HG03064 (cell line): ENCODE data around the gene PET117.
"Not testable (repeated sequence)": the region's sequence is repeated elsewhere in the genome, so short reads cannot be mapped to it uniquely, and the experiment has no call there.

Experiments
- ATAC-seq: cut with Tn5 transposase; IDR thresholded peaks from one replicate; pipeline ENCODE4 v1.9.1; 2021; ENCODE audit warnings: low read depth; ENCODE audit not compliant: unreplicated experiment

Gene PET117, protein sequence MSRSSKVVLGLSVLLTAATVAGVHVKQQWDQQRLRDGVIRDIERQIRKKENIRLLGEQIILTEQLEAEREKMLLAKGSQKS

DNA sequence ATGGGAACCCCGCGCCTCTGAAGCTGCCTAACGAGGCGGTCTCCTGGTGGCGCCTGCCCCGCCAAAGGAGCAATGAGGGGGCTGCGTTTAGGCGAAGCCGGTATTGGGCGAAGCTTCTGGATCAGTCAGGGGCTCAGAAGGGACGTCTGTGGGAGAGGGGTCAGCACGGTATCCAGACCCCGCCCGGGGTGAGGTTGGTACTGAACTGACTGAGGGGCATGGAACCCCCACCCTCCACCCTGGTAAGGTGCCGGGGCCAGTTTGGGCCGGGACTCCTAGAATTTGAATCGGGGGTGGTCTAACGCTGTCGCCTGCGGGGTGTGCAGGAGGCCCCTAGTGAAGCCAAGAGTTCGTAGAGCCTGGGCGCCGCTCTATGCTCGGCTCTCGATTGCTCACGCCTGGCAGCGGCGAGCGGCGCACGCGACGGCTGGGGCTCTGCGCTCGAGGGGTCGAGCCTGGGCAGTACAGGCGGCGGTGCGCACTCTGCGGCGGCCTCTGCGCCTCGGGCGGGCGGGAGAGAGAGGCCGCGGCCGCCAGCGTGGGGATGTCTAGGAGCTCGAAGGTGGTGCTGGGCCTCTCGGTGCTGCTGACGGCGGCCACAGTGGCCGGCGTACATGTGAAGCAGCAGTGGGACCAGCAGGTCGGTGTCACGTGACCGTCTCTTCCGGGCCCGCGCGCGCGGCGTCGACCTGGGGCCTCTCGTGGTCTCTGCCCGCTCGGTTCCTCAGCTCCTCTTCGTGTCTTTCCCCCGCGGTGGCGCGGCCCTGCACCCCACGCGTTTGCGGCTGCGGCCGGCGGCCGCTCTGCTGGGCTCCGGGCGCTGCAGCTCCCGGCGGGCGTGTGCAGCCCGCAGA, at the start of gene PET117, which contains the start of gene KAT14:
Gene PET117 (plus strand): TSS at position 452 of the 854 bp plus-strand sequence. CDS start 93 bp downstream, at position 545.
Gene KAT14 (plus strand): TSS at position 452 of the 854 bp plus-strand sequence. CDS start 4,798 bp downstream, outside the sequence.
- peak; percentile 85 for ATAC-seq

DNA sequence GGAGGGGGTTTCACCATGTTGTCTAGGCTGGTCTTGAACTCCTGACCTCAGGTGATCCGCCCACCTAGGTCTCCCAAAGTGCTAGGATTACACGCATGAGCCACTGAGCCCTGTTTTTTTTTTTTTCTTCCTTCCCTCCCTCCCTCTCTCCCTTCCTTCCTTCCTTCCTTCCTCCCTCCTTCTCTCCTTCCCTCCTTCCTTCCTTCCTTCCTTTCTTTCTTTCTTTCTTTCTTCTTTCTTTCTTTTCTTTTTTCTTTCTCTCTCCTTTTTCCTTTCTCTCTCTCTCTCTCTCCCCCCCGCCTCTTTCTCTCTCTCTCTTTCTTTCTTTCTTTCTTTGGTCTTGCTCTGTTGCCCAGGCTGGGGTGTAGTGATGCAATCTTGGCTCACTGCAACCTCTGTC, 49.4 kb upstream of the PET117 start:
- not testable (repeated sequence) for ATAC-seq

DNA sequence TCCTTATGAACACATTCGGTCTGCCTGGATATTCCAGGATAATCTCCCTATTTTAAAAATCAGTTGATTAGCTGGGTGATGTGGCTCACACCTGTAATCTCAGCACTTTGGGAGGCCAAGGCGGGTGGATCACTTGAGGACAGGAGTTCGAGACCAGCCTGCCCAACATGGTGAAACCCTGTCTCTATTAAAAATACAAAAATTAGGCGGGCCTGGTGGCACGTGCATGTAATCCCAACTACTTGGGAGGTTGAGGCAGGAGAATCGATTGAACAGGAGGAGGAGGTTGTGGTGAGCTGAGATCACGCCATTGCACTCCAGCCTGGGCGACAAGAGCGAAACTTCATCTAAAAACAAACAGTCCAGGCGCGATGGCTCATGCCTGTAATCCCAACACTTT, 48.8 kb upstream of the PET117 start:
- not testable (repeated sequence) for ATAC-seq

DNA sequence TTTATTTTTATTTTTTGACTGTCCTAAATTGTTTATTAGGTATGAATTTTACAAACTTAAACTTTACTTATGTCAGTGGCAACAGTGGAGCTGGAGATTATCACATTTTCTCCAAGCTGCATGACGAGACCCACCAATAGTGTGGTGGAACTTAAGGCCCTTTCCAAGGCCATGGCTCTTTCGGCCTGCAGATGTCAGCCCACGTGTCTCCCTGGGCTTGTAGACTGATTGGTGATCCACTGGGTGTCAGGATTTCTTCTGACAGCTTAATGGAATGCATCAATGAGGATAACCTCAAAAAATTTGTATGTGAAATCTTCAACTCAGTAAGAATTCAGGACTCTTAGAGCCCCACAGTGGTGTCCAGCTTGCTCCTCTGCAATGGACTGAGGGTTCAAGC, 47.6 kb upstream of the PET117 start:
- no peak for ATAC-seq

DNA sequence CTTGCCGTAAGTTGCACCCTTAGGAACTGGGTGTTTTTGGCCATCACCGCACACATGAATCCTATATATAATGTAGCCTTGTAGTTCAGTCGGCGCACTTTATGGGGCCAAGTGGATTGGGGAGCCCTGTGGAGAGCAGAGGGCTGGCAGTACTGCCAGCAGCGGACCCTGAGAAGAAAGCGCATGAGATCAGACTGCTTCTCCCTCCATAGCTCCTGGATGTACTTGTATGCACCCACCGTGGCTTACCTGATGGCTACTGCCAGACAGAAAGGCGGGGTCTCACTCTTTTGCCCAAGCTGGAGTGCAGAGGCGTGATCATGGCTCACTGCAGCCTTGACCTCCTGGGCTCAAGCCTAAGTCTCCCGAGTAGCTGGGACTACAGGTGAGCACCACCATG, 47.2 kb upstream of the PET117 start:
- ATAC-seq = no peak

DNA sequence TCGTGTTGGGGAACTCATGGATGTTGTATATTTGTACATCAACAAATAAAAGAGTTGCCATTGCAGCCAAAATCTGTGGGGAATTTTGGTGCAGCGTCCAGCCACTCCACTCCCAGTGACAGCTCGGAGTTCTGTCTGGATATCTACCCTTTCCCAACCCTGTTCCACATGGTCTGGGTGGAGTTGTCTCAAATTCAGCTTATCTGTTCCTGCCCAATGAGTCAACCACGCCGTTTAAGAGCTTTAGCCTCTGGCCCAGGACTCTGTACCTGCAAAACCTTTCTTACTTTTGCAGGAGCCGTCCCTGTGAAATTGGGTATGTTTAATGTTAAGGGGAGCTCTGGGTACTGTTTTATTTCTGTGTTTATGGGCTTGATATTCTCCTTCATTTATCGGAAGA, 46.0 kb upstream of the PET117 start:
- ATAC-seq = no peak

DNA sequence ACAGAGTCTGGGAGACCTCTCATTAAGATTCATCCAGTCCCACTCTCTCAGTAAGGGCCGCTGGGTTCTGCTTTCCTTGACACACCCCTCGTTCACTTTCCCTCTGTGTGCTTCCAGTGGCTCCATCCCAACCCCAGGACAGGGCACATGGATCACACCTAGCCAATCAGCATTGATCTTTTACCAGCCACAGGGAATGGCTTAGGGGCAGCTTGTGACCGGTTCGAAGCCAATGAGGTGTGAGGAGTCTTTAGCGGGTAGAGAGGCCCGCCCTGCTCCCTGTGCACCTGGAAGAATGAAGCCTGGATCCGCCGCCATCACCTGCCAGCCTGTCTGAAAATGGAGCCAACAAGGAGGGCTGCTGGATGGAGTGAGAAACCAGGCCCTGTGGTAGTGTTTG, 44.8 kb upstream of the PET117 start:
- no peak for ATAC-seq

DNA sequence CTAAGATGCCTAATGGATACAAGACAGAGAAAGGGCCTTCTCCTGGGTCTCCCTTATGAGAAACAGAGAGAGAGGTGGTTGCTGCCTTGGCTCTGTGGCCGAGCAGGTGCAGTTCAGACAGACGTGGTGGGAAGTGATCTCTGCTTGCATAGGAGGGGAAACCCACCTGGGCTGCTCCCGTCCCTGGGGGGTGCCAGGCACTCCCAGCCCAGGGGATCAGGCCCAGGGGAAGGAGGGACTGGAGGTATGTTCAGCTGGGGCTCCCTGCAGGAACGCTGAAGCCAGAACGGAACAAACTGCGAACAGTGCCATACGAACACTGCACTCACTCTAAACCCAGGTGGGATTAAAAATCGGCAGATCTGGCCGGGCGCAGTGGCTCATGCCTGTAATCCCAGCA, 44.3 kb upstream of the PET117 start:
- ATAC-seq = no peak

DNA sequence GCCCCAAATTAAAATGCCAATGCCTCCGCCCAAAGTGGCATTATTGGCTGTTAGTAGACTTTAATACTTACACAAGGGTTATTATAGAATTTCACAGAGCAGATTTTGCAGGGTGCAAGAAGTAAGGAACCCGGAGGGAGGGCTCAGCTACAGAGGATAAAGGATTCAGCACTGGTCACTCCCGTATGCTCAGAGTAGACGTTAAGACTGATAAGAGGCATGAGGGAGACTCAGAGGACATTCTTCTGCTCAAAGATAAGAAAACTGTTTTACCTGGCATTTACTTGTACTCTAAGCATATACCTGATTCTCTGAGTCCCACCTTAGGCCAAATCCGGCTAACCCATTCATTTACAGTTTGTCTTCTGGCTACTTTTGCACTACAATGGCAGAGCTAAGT, 43.5 kb upstream of the PET117 start:
- ATAC-seq = no peak

DNA sequence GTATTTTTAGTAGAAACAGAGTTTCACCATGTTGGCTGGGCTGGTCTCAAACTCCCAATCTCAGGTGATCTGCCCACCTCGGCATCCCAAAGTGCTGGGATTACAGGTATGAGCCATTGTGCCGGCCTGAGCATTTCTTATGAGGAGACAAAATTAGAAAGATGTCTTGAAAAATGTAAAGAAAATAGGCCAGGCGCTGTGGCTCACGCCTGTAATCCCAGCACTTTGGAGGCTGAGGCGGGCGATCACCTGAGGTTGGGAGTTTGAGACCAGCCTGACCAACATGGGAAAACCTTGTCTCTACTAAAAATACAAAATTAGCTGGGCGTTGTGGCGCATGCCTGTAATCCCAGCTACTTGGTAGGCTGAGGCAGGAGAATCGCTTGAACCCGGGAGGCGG, 37.1 kb upstream of the PET117 start:
- ATAC-seq = not testable (repeated sequence)

DNA sequence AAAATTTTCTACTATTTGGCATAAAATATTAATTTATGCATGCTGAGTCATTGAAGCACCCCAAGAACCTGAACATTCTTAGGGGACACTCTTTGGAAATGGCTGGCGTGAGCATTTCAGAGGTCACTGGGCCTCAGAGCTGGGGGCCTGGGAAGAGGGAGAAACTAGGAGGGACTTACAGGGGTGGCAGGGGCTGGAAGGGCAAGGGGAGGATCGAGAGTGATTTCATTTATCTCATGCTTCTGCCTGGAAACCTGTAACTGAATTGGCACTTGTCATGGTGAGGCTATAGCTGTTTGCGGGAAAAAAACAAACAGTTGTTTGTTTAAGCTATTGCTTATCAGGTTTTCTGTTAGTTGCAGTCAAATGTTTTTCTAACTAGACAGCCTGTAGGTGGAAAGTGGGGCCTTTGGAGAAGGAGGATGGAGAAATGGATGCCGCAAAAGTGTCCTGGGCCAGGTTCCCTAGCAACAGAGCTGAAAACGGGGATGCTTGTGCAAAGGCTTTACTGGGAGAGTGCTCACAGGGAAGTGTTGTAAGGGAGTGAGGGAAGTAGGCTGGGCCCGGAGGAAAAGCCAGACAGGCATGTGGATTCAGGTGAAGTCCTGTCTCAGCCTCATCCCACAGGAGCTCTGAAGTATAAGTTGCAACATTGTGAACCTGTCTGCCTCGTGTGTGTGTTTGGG, 36.4 kb upstream of the PET117 start:
- no peak for ATAC-seq

DNA sequence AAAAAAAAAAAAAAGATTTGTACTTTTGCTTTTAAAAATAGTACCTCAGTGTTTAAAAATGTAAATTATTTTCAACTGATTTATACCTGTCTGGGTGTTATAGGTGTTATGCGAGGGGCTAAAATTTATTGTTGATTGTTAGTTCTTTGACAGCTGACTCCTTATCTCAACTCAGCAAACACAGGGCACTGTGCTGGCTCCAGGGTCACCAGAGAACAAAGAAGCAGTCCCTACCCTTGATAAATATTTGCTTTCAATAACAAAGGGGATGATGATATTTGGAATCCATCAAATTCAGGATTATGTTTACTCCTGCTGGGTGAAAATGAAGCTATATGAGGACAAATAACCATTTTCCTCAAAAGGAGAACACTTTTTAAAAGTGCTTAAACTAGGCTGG, 34.2 kb upstream of the PET117 start:
- ATAC-seq = no peak

DNA sequence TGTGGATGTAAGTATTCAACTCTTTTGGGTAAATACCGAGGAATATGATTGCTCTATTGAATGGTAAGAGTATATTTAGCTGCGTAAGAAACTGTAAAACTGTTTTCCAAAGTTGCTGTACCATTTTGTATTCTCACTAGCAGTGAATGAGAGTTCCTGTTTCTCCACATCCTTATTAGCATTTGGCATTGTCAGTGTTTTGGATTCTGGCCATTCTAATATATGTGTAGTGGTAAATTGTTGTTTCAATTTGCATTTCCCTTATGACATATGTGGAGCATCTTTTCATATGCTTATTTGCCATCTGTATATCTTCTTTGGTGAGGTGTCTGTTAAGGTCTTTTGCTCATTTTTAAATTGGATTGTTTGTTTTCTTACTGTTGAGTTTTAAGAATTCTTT, 29.3 kb upstream of the PET117 start:
- ATAC-seq = no peak

DNA sequence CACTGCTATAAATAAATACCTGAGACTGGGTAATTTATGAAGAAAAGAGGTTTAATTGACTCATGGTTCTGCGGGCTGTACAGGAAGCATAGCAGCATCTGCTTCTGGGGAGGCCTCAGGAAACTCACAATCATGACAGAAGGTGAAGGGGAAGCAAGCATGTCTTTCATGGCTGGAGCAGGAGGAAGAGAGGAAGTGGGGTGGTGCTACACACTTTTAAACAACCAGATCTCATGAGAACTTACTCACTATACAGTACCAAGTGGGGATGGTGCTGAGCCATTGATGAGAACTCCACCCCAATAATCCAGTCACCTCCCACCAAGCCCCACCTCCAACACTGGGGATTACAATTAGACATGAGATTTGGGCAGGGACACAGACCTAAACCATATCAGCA, 9.1 kb upstream of the PET117 start:
- ATAC-seq = not testable (repeated sequence)

DNA sequence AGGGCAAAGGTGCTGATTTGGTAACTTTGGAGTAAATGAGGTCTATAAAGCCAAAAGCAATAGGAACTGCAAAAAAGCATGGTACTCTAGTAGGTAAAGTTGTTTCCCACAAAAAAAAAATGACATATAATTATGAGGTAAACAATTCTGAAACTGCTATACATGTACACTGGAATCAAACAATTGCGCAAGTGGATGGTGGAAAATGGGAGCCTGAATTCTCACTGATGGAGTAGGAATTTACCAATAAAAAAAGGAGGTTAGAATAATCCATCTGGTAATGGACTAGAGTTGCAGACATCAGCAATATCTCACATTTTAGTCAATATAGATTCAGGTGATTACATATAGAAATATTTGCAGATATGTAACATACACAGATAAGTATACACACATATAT, 5.0 kb upstream of the PET117 start:
- no peak for ATAC-seq

DNA sequence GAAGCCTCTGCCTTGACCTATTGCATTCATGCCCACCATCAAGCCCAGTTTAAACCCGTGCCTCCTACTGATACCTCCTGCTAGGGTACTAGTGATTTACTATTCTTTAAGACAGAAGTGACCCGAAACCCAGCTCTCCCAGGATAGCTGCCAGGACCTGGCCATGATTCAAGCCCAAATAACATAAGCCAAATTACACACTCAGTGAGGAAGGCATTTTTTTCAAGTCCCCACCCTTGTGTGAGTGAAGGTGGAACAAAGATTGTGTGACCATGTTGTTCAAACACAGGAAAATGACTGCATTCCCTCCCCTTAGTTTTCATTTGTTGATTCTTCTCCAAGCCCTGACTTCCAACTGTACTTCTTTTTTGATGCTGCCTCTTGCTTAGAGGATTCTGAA, 3.7 kb upstream of the PET117 start:
- ATAC-seq = no peak

DNA sequence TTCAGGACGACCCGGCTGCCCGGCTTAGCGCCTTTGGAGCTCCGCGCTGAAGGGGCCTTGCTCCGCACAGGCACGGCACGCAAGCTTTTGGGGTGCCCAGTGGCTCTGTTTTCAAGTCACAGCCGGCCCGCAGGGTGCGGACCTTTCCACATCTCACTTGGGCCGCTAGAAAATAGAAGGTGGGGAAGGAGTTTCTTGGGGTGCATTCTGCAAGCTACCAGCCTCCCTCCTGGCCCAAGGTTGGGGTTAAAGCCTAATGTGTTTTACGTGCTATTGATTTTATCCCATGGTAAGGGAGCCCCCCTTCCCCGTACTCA, 561 bp downstream of the PET117 start:
- ATAC-seq = peak; percentile 3

DNA sequence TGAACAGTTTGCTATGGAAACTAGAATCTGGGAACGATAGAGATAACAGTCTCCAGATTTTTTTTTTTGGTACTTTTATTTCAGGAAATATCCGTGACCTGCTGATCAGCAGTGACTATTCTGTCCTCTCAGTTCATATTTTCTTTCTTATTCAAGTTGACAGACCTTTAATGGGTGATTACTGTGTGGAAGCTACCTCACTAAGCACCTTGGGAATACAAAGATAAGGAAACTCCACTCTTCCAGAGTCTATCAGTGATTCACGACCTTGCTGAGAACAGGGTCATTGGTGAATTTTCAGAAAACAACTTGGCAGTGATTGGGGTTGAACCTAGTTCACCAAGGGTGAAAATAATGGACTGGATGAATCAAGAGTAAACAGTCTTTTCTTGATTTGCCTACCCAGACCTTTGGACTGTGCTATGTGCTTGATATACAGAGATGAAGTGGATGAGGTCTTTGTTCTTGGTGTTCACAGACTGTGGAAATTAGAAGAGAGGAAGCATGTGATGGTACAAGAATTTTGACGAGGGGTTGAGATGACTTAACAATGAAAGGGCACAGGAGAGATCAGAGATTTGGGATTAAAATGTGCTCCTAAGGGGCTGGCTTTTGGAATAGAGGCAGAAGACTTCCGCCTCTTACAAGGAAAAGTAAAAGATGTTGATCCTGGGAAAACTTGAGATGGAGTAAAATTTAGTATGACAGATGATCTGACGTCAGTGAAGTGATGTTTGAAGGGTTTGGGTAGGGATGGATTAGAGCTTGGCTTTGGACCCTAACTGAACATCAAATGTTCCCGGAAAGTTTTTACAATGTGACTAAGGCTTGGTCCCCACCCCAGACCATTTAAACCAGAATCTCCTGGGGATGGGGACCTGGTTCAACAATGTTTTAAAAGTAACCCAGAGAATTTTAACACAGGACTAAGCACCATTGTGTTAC, 1.2 kb downstream of the PET117 start:
- ATAC-seq = no peak

DNA sequence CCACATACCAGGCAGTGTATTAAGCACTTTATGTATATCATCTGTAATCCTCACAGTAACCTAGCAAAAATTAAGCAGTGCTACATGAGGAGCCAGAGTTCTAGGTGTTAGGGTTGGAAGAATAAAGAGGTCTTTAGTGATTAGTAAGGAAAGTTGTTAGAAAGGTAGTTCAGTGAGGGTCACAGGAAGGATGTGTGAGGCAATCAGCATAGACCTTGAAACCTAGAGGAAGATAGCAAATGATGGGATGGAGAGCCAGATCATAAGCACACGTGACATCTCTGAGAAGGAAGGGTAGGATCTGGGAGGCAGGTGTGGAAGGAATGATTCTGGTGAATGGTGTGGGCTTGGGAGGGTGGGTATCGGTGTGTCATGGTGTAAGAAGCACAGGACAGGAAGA, 2.2 kb downstream of the PET117 start:
- no peak for ATAC-seq

DNA sequence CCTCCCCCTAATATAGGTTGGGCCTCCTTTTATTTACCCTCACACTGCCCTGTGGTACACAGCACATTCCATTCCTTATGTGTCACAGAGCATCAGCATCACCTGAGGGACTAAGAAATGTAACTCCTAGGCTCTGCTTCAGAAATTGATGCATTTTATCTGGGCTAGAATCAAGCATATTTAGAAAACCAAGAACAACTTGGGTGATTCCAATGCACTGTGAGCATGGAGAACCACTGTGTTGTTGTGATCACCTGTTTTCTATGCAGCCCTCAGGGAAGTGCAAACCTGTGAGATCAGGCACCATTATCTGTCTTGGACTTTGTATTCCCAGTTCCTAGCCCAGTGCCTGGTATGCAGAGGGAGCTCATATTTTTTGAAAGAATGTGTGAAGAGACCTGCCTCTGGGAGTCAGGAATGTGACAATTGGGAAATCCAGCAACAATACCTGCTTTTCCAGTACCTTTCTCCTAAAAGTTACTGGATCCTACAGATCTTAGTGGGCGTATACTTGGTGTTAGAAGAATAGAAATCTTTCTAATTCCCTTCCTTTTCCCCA, 7.0 kb downstream of the PET117 start:
- ATAC-seq = no peak
